Stimulated activated CD4-positive, alpha-beta T cell treated with anti-CD3 and anti-CD28 coated beads, Interleukin-2, amount 100 ng/mL, for 4 hours (primary cell): ENCODE measurements around the gene RABGGTA.

Source experiments
- DNase-seq: peaks from one replicate; pipeline ENCODE4 v3.0.0-alpha.2; 2020; ENCODE audit warnings: low read depth

The RABGGTA gene

DNA sequence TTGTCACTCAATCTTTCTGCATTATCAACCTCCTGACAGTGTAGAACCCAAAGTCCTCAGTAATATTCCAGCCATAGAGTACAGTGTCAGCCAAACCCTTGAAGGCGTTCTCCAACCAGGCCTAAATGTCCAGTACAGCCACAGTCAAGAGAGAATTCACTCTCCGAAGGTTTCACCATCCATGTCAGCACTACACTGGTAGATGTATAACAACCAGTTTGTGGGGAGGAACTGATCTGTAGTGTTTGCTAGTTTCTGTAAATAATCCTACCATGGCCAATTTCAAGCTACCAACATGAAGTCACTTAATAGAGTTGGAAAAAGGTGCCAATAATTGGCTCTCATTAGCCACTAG lies 55.1 kb downstream of the RABGGTA start:
- no peak for DNase-seq
